Islet precursor cell (in vitro differentiated cells): Measurements from ENCODE around the gene KCNH1.
"Not testable (repeated sequence)": the region's sequence is repeated elsewhere in the genome, so short reads cannot be mapped to it uniquely, and the experiment has no call there.

ENCODE experiments used
- DNase-seq: peaks from one replicate; pipeline ENCODE4 v3.0.0-alpha.2; 2018

The KCNH1 gene

DNA sequence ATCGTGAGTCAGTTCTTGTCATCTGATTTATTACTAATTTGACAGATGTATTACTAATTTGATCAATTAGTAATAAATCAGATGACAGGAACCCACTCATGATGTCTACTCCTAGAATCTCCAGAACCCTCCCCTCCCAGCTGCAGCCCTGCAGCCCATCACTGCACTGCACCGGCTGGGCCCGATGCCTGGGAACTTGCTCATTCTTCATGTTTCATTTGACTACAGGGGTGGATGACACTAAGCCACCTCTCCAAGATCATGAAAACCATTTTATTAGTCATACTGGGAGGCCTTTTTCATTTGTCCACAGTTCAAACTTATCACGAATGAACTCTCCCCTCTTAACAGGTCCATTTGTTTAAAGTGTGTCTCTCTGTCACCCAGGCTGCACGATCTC lies 41.0 kb downstream of the KCNH1 start:
- DNase-seq, result no peak

- DNase-seq, result no peak
Observed at GRCh38 chr1:211091867-211092266, 42.1 kb downstream of the KCNH1 start.

DNA sequence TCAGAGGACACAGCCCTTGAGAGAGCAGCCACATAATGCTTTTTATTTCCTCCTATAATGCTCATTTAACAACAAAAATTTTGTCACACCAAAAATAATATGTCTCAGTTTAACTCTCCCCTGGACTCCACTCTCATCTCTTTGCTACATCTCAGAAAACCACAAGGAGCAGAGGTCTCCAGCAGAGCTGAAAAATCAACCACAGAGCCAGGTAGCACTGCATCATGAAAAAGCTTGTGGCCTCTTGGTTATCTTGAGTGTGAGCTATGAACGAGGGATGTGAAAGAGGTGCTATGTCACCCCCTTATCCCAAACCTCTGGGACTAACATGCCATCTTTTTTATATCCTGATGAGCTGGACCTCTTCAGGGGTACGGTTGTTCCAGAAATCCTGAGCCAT lies 44.4 kb downstream of the KCNH1 start:
- DNase-seq, result no peak

DNA sequence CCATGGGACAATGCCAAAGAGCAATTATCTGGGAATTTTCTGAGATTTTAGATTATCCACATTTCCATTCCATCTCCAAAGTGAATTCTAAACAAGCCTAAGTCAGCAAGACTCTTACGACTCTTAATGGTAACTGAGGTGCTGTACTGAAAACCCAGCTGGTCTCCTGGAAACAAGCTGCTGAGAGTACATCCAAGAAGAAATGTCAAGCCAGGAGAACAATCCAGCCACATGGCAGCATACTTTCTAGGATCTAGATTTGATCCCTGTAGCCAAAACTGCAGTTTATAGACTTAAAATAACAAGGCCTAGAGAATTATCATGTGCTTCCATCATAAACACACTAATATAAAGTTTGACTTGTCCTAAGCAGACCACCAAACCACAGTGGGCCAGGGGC lies 45.8 kb downstream of the KCNH1 start:
- no peak for DNase-seq

- DNase-seq, result peak; percentile 74
Observed at GRCh38 chr1:211082824-211083223, 51.1 kb downstream of the KCNH1 start.

DNA sequence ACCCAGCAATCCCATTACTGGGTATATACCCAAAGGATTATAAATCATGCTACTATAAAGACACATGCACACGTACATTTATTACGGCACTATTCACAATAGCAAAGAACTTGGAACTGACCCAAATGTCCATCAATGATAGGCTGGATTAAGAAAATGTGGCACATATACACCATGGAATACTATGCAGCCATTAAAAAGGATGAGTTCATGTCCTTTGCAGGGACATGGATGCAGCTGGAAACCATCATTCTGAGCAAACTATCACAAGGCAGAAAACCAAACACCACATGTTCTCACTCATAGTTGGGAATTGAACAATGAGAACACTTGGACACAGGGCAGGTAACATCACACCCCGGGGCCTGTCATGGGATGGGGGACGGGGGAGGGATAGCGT lies 52.5 kb downstream of the KCNH1 start:
- DNase-seq, result not testable (repeated sequence)

- peak; percentile 93 for DNase-seq
Observed at GRCh38 chr1:211068976-211069375, 65.0 kb downstream of the KCNH1 start.

- peak; percentile 55 for DNase-seq
Observed at GRCh38 chr1:211066781-211067384, 67.1 kb downstream of the KCNH1 start.

GRCh38 chr1:211041838-211042237 lies 92.1 kb downstream of the KCNH1 start:
- not testable (repeated sequence) for DNase-seq

DNA sequence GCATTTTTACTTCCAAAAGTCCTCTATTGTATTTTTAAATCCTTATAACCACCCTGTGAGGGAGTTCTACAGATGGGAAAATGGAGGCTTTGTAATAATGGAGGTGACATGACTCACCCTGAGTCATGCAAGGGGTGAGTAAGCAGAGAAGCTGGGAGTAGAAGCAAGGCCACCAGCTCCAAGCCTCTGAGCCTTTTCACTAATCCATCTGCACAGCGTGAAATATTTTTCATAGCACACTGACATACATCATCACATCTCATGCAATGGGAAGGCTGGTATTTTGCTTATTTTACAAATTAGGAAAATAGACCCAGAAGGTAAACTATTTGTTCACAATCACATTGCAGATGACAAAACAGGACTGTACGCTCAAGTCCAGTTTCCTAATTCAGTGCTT lies 96.9 kb downstream of the KCNH1 start:
- DNase-seq, result peak; percentile 66

DNA sequence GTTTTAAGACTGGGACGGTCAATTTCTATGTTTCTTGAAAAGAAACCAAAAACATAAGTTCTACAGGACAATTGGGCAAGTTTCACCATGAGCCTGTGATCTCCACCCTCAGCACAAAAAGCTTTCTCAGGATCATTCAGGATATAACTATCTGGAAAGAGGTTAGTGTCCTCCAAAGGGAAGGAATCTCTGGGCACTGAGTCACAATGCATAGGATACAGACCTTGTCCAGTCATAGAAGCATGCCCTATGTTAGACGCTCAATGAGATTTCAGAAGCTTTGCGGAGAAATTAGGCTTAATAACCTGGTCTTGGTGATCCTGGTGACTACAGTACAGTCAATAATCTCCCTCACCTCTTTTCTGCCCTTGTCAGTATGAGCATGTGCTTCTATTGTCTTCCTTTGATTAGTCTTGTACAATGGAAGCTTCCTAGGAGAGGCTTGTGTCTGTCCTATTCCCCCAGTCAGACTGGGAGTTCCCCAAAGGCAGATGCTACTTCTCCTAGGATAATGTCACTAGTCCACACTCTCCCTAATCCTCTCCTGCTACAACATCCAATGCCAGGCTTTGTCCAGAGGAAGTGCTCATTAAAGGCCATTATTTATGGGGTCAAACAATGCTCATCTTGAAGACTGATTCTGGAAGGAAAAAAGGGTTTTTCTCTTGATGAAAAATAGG lies 97.4 kb downstream of the KCNH1 start:
- no peak for DNase-seq

- no peak for DNase-seq
Observed at GRCh38 chr1:211035821-211036380, 98.0 kb downstream of the KCNH1 start.

DNA sequence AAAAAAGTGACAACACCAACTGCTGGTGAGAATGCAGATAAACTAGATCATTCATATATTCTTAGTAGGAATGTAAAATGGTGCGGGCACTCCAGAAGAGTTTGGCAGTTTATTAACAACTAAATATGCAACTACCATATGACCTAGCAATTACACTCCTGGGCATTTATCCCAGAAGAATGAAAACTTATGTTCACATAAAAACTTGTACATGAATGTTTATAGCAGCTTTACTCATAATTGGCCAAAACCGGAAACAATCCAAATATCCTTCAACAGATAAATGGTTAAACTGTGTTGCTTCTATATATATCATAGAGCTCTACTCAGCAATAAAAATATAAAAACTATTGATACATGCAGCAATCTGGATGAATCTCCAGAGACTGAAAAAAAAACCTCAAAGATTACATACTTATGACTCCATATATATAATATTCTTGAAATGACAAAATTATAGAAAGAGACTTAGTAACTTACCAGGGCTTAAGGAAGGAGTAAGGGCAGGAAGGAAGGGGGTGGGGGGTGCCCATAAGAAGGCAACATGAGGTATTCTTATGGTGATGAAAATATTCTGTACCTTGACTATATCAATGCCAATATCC lies 99.9 kb downstream of the KCNH1 start:
- no peak for DNase-seq

GRCh38 chr1:211024901-211025300 lies 109.0 kb downstream of the KCNH1 start:
- no peak for DNase-seq

- DNase-seq, result no peak
Observed at GRCh38 chr1:211019266-211019665, 114.7 kb downstream of the KCNH1 start.

DNA sequence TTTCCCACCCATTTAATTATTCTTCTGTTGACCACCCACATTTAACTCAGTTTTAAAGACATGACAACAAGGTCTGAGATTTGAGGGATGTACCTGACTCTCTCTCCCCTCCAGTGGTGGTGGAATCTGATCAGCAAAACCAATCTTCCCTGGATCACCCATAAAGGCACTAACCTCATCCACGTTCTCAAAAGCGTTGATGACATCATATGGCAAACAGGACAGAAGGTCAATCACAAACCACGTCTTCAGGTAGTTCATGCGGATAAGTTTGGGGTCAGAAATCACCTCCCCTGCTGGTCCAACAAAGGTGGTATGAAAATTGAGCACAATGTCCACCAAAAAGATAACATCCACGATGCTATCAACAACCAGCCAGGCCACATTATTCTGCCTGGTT lies 115.3 kb downstream of the KCNH1 start:
- DNase-seq, result no peak

- no peak for DNase-seq
Observed at GRCh38 chr1:211017075-211017718, 116.8 kb downstream of the KCNH1 start.

DNA sequence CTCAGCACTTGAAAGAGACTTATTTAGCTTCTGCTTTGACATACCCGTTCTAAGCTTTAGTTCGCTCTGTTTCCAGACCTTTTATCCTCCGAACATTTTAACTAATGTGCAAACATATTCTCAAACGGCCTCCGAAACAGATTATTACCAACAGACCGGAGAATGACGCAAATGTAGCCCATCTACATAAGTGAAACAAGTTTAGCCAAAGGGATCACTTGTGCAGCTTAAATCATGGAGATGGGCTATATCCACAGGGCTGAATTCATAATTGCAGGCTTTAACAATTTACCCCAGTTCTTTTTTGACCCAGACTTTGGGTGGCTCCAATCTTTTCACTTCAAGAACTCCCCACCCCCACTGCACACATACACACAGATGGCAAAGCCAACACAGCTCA lies 119.7 kb downstream of the KCNH1 start:
- DNase-seq, result no peak

GRCh38 chr1:211013346-211014240 lies 120.4 kb downstream of the KCNH1 start:
- no peak for DNase-seq

- not testable (repeated sequence) for DNase-seq
Observed at GRCh38 chr1:211011128-211011527, 122.8 kb downstream of the KCNH1 start.

GRCh38 chr1:211009944-211010343 lies 124.0 kb downstream of the KCNH1 start:
- DNase-seq, result no peak

GRCh38 chr1:211007830-211008229 lies 126.1 kb downstream of the KCNH1 start:
- no peak for DNase-seq

- DNase-seq, result not testable (repeated sequence)
Observed at GRCh38 chr1:210995931-210996330, 138.0 kb downstream of the KCNH1 start.
